Mesodermal cell (in vitro differentiated cells): ENCODE measurements around the gene RELCH.

Experiments
- H3K27ac ChIP-seq: 2 replicates; pipeline ENCODE4 v1.7.0; 2013; ENCODE audit warnings: mild to moderate bottlenecking, low read depth, low read length, moderate library complexity; ENCODE audit not compliant: severe bottlenecking
- H3K36me3 ChIP-seq: 2 replicates; pipeline ENCODE4 v1.7.1; 2013; ENCODE audit warnings: mild to moderate bottlenecking, low read length, moderate library complexity; ENCODE audit not compliant: control insufficient read depth, insufficient read depth
- H3K4me1 ChIP-seq: one replicate; pipeline ENCODE4 v1.7.1; 2013; ENCODE audit warnings: mild to moderate bottlenecking, low read length; ENCODE audit not compliant: insufficient read depth, control insufficient read depth, poor library complexity, severe bottlenecking
- H3K4me3 ChIP-seq: 2 replicates; pipeline ENCODE4 v1.7.0; 2013; ENCODE audit warnings: low read length, control low read depth, mild to moderate bottlenecking; ENCODE audit not compliant: insufficient read depth, poor library complexity, severe bottlenecking; ENCODE audit errors: extremely low read depth
- H3K9me3 ChIP-seq: 2 replicates; pipeline ENCODE4 v1.7.1; 2013; ENCODE audit warnings: mild to moderate bottlenecking, low read length, moderate library complexity; ENCODE audit not compliant: control insufficient read depth
- WGBS, 2 experiments: methylation state at CpG; one replicate each; pipeline ENCODE4 v1.1.5; 2013; ENCODE audit warnings: missing lambda C conversion rate in 2 of 2; ENCODE audit not compliant: insufficient coverage in 2 of 2; 5-methylcytosine and 5-hydroxymethylcytosine counted together

The RELCH gene

GRCh38 chr18:62357079-62357719 lies 170.1 kb downstream of the RELCH start:
- no peaks in the 10 kb centered on the region for H3K36me3 ChIP-seq

More at GRCh38 chr18:62357079-62357719, 170.1 kb downstream of the RELCH start:
- Histone ChIP-seq H3K9me3 (no peaks in the 10 kb centered on the region), H3K4me1 (no peaks in the 10 kb centered on the region), H3K27ac (no peak overlapping the region), H3K4me3 (no peak overlapping the region)
- 86 to 97% methylated on average over 3 to 4 of the region's 5 CpGs for WGBS, 2 experiments
